Karpas-422 (cell line): ENCODE measurements around the gene SKIC8. TPM values are rescaled to one million over a fixed set of nuclear protein-coding genes. Genes with fewer than 3 reads are reported as not detected.

Experiments
- DNase-seq: peaks from one replicate; pipeline ENCODE4 v3.0.0-alpha.2; 2015
- H2AFZ ChIP-seq: fragments of 200-600 bp; sonication (generic); 2 replicates; pipeline ENCODE4 v1.6.1; 2014; ENCODE audit warnings: antibody characterized with exemption, low read length, mixed read lengths
- H3K27ac ChIP-seq: fragments of 200-600 bp; sonication (generic); 2 replicates; pipeline ENCODE4 v1.5.1; 2014; ENCODE audit warnings: mild to moderate bottlenecking, low read length, moderate library complexity
- H3K27me3 ChIP-seq: fragments of 200-600 bp; sonication (generic); 2 replicates; pipeline ENCODE4 v1.6.1; 2014; ENCODE audit warnings: low read length, mixed read lengths
- H3K36me3 ChIP-seq: fragments of 200-600 bp; sonication (generic); 2 replicates; pipeline ENCODE4 v1.6.1; 2014; ENCODE audit warnings: low read length, mixed read lengths; ENCODE audit not compliant: insufficient read depth
- H3K4me1 ChIP-seq: fragments of 200-600 bp; sonication (generic); 2 replicates; pipeline ENCODE4 v1.6.1; 2014; ENCODE audit warnings: mild to moderate bottlenecking, low read length, mixed read lengths
- H3K4me2 ChIP-seq: fragments of 200-600 bp; sonication (generic); 2 replicates; pipeline ENCODE4 v1.6.1; 2014; ENCODE audit warnings: low read length, low read depth, mild to moderate bottlenecking; ENCODE audit not compliant: poor library complexity, severe bottlenecking
- H3K4me3 ChIP-seq: fragments of 200-600 bp; sonication (generic); 2 replicates; pipeline ENCODE4 v1.5.1; 2014; ENCODE audit warnings: mild to moderate bottlenecking, antibody characterized with exemption, low read length, mixed read lengths
- H3K79me2 ChIP-seq: fragments of 200-600 bp; sonication (generic); 2 replicates; pipeline ENCODE4 v1.6.1; 2014; ENCODE audit warnings: mild to moderate bottlenecking, low read length, mixed read lengths
- H3K9ac ChIP-seq: fragments of 200-600 bp; sonication (generic); 2 replicates; pipeline ENCODE4 v1.6.0; 2014; ENCODE audit warnings: low read length
- H3K9me2 ChIP-seq: fragments of 200-600 bp; sonication (generic), shearing (Covaris generic); replicated peaks from 2 replicates; pipeline ENCODE4 v1.6.0; 2014; ENCODE audit warnings: mild to moderate bottlenecking, low read length, moderate library complexity; ENCODE audit not compliant: insufficient read depth
- H3K9me3 ChIP-seq: fragments of 300-700, 200-600 bp; sonication (generic); 2 replicates; pipeline ENCODE4 v1.6.1; 2014; ENCODE audit warnings: low read length, mixed read lengths
- H4K20me1 ChIP-seq: fragments of 200-600 bp; sonication (generic); 2 replicates; pipeline ENCODE4 v1.6.1; 2014; ENCODE audit warnings: mild to moderate bottlenecking, antibody characterized with exemption, low read length, low read depth; ENCODE audit not compliant: insufficient read depth
- total RNA-seq: library from RNA; depleted of rRNA; stranded (reverse); fragments of >200 nt; shearing (Covaris generic); gene quantifications from 2 replicates; pipeline ENCODE4 v1.2.3, GENCODE V29; 2014; ENCODE audit warnings: low replicate concordance

SKIC8 gene
- total RNA-seq, 1 experiment from 2014 or later = 134 TPM

GRCh38 chr15:78291698-78292097 lies 7.7 kb downstream of the SKIC8 start:
- Histone ChIP-seq H3K36me3 (peaks cover 21% of the 10 kb centered on the region; the same call in 1 of the 2 replicates), H3K4me1 (no peaks in the 10 kb centered on the region), H3K9ac (no peak overlapping the region), H3K4me3 (no peak overlapping the region), H3K9me3 (no peaks in the 10 kb centered on the region), H2AFZ (no peak overlapping the region), H3K27ac (no peak overlapping the region), H3K4me2 (no peak overlapping the region), H3K27me3 (no peaks in the 10 kb centered on the region), H3K9me2 (no peaks in the 10 kb centered on the region), H3K79me2 (peaks cover 13% of the 10 kb centered on the region), H4K20me1 (no peaks in the 10 kb centered on the region)
- no peak for DNase-seq

- no peaks in the 10 kb centered on the region for H3K27me3 ChIP-seq
- DNase-seq = no peak
- H4K20me1 ChIP-seq = no peaks in the 10 kb centered on the region
Observed at GRCh38 chr15:78291052-78291451, 8.4 kb downstream of the SKIC8 start.

GRCh38 chr15:78290222-78290621 lies 9.2 kb downstream of the SKIC8 start:
- no peaks in the 10 kb centered on the region for H3K4me1 ChIP-seq
- H3K9ac ChIP-seq = no peak overlapping the region
- H2AFZ ChIP-seq = no peak overlapping the region
- peaks cover 24% of the 10 kb centered on the region; the same call in 1 of the 2 replicates for H3K36me3 ChIP-seq
- no peaks in the 10 kb centered on the region for H3K27me3 ChIP-seq
- no peaks in the 10 kb centered on the region for H3K9me3 ChIP-seq
- H3K4me3 ChIP-seq = no peak overlapping the region
- no peak for DNase-seq
- H3K79me2 ChIP-seq = peaks cover 5% of the 10 kb centered on the region
- no peaks in the 10 kb centered on the region for H4K20me1 ChIP-seq
- H3K4me2 ChIP-seq = no peak overlapping the region
- no peaks in the 10 kb centered on the region for H3K9me2 ChIP-seq
- H3K27ac ChIP-seq = no peak overlapping the region

More at GRCh38 chr15:78291052-78291451, 8.4 kb downstream of the SKIC8 start:
- Histone ChIP-seq H3K79me2 (peaks cover 9% of the 10 kb centered on the region), H3K36me3 (peaks cover 21% of the 10 kb centered on the region; the same call in 1 of the 2 replicates), H2AFZ (no peak overlapping the region), H3K4me2 (no peak overlapping the region), H3K9me3 (no peaks in the 10 kb centered on the region), H3K4me3 (no peak overlapping the region), H3K9me2 (no peaks in the 10 kb centered on the region), H3K4me1 (no peaks in the 10 kb centered on the region), H3K9ac (no peak overlapping the region), H3K27ac (no peak overlapping the region)

GRCh38 chr15:78284758-78285157 lies 14.7 kb downstream of the SKIC8 start:
- no peak overlapping the region for H2AFZ ChIP-seq
- H3K36me3 ChIP-seq = peaks cover 27% of the 10 kb centered on the region; the same call in 1 of the 2 replicates
- no peaks in the 10 kb centered on the region for H3K79me2 ChIP-seq
- no peaks in the 10 kb centered on the region for H4K20me1 ChIP-seq
- no peak overlapping the region for H3K4me3 ChIP-seq
- DNase-seq = no peak
- no peak overlapping the region for H3K4me2 ChIP-seq
- no peaks in the 10 kb centered on the region for H3K27me3 ChIP-seq
- H3K9me2 ChIP-seq = no peaks in the 10 kb centered on the region
- no peaks in the 10 kb centered on the region for H3K4me1 ChIP-seq
- no peak overlapping the region for H3K9ac ChIP-seq
- no peak overlapping the region for H3K27ac ChIP-seq
- no peaks in the 10 kb centered on the region for H3K9me3 ChIP-seq

GRCh38 chr15:78282324-78282723 lies 17.1 kb downstream of the SKIC8 start:
- H3K36me3 ChIP-seq = peaks cover 21% of the 10 kb centered on the region; the same call in 1 of the 2 replicates

GRCh38 chr15:78280319-78281072 lies 18.9 kb downstream of the SKIC8 start:
- Histone ChIP-seq H3K79me2 (no peaks in the 10 kb centered on the region), H3K9me3 (no peaks in the 10 kb centered on the region), H3K36me3 (peaks cover 20% of the 10 kb centered on the region; the same call in 1 of the 2 replicates), H3K27ac (no peak overlapping the region), H2AFZ (no peak overlapping the region), H3K4me2 (no peak overlapping the region), H3K9me2 (no peaks in the 10 kb centered on the region), H3K4me1 (no peaks in the 10 kb centered on the region), H3K4me3 (no peak overlapping the region), H3K27me3 (no peaks in the 10 kb centered on the region), H3K9ac (no peak overlapping the region), H4K20me1 (no peaks in the 10 kb centered on the region)
- no peak for DNase-seq

More at GRCh38 chr15:78282324-78282723, 17.1 kb downstream of the SKIC8 start:
- no peak overlapping the region for H3K4me2 ChIP-seq
- H3K9me2 ChIP-seq = no peaks in the 10 kb centered on the region
- H3K79me2 ChIP-seq = no peaks in the 10 kb centered on the region
- H3K27me3 ChIP-seq = no peaks in the 10 kb centered on the region
- no peaks in the 10 kb centered on the region for H3K9me3 ChIP-seq
- no peak overlapping the region for H3K9ac ChIP-seq
- H3K4me1 ChIP-seq = no peaks in the 10 kb centered on the region
- H4K20me1 ChIP-seq = no peaks in the 10 kb centered on the region
- no peak overlapping the region for H3K4me3 ChIP-seq
- DNase-seq = no peak
- H2AFZ ChIP-seq = no peak overlapping the region
- no peak overlapping the region for H3K27ac ChIP-seq

GRCh38 chr15:78276064-78276943 lies 23.1 kb downstream of the SKIC8 start:
- Histone ChIP-seq H3K27ac (no peak overlapping the region), H4K20me1 (no peaks in the 10 kb centered on the region), H3K9me3 (no peaks in the 10 kb centered on the region), H3K9me2 (no peaks in the 10 kb centered on the region), H3K4me3 (no peak overlapping the region), H3K4me1 (no peaks in the 10 kb centered on the region), H3K4me2 (no peak overlapping the region), H3K9ac (no peak overlapping the region), H3K27me3 (no peaks in the 10 kb centered on the region), H3K79me2 (no peaks in the 10 kb centered on the region), H2AFZ (no peak overlapping the region), H3K36me3 (no peaks in the 10 kb centered on the region)
- DNase-seq = no peak

GRCh38 chr15:78274994-78275393 lies 24.4 kb downstream of the SKIC8 start:
- Histone ChIP-seq H3K9me3 (no peaks in the 10 kb centered on the region), H3K27ac (no peak overlapping the region), H3K9ac (no peak overlapping the region), H3K4me2 (no peak overlapping the region), H3K4me1 (no peaks in the 10 kb centered on the region), H3K4me3 (no peak overlapping the region), H3K9me2 (no peaks in the 10 kb centered on the region), H2AFZ (no peak overlapping the region), H3K36me3 (no peaks in the 10 kb centered on the region), H3K79me2 (no peaks in the 10 kb centered on the region), H4K20me1 (no peaks in the 10 kb centered on the region), H3K27me3 (no peaks in the 10 kb centered on the region)
- DNase-seq = no peak
